HepG2 (cell line): ENCODE measurements around the gene STYXL1. TPM values are rescaled to one million over a fixed set of nuclear protein-coding genes. Genes with fewer than 3 reads are reported as not detected.
"Not testable (repeated sequence)": the region's sequence is repeated elsewhere in the genome, so short reads cannot be mapped to it uniquely, and the experiment has no call there.

Experiments used
- ATAC-seq: fragments of 200-7000 bp; cut with Tn5 transposase; 3 replicates; pipeline ENCODE4 v1.9.1; 2020; ENCODE audit warnings: mild to moderate bottlenecking, moderate library complexity
- BruUV-seq: library from RNA; stranded (reverse); fragments of 400-500 nt; replicated peaks from 2 replicates; lab custom pipeline; 2021; lab: Mats Ljungman, UMichigan
- CTCF ChIA-PET: fragments of 300-600 bp; formaldehyde crosslinking; extraction: SDS; loops from one replicate; lab custom pipeline; 2021; ENCODE audit warnings: low total read pairs, inconsistent platforms, low intra/inter-chr PET ratio; lab: Yijun Ruan, JAX
- POLR2A ChIA-PET: fragments of 350-600 bp; sonication (Branson Sonifier 250); formaldehyde crosslinking; loops from one replicate; lab custom pipeline; 2020; ENCODE audit warnings: antibody characterized with exemption, inconsistent platforms; lab: Yijun Ruan, JAX
- DNase-seq: peaks from one replicate; pipeline ENCODE4 v3.0.0-alpha.2; 2015; ENCODE audit warnings: low spot score
- FAIRE-seq: peaks from 3 replicates; lab custom pipeline; 2011; peaks lifted over from hg19 to GRCh38; lab: Jason Lieb, UNC
- H2AFZ ChIP-seq: one replicate; pipeline ENCODE4 v1.6.1; 2011; ENCODE audit warnings: low read length, inconsistent platforms
- H3K27ac ChIP-seq: fragments of 300-600 bp; 3 replicates; pipeline ENCODE4 v1.8.0; 2011; ENCODE audit warnings: mixed run types, mild to moderate bottlenecking, mixed read lengths, low read length, inconsistent platforms; ENCODE audit not compliant: insufficient read depth; ENCODE audit errors: extremely low read length
- H3K27me3 ChIP-seq, 2 experiments: fragments of 200-600 bp in 1 of 2; 2 replicates in 1 of 2; 3 replicates in 1 of 2; pipeline versions ENCODE4 v1.6.0 to v1.8.0; 2011; ENCODE audit warnings: low read length in 2 of 2, mild to moderate bottlenecking in 2 of 2, moderate library complexity in 2 of 2, inconsistent platforms in 1 of 2; ENCODE audit not compliant: insufficient read depth in 2 of 2, control insufficient read depth in 1 of 2
- H3K36me3 ChIP-seq, 2 experiments: fragments of 200-600 bp in 1 of 2; replicated peaks in 1 of 2; 2 replicates in 1 of 2; 3 replicates in 1 of 2; pipeline versions ENCODE4 v1.5.1 to v1.8.0; 2011; ENCODE audit warnings: low read length in 2 of 2, inconsistent platforms in 1 of 2; ENCODE audit not compliant: insufficient read depth in 2 of 2, control insufficient read depth in 1 of 2
- H3K4me1 ChIP-seq: 2 replicates; pipeline ENCODE4 v1.5.1; 2012; ENCODE audit warnings: low read length, inconsistent platforms; ENCODE audit not compliant: insufficient read depth
- H3K4me2 ChIP-seq: 2 replicates; pipeline ENCODE4 v1.6.0; 2011; ENCODE audit warnings: low read depth, low read length, inconsistent platforms
- H3K4me3 ChIP-seq, 3 experiments: fragments of 200-600 bp in 1 of 3; sonication (generic), shearing (Covaris generic) in 1 of 3; replicated peaks in 1 of 3; 2 replicates each; pipeline ENCODE4 v1.5.1; 2011 to 2016; ENCODE audit warnings: low read length in 3 of 3, inconsistent platforms in 2 of 3, low read depth in 2 of 3, mild to moderate bottlenecking in 2 of 3, control low read depth in 1 of 3, mixed read lengths in 1 of 3; ENCODE audit not compliant: insufficient read depth in 1 of 3
- H3K79me2 ChIP-seq: one replicate; pipeline ENCODE4 v1.6.1; 2011; ENCODE audit warnings: low read length, inconsistent platforms; ENCODE audit not compliant: insufficient read depth
- H3K9ac ChIP-seq: 2 replicates; pipeline ENCODE4 v1.6.0; 2011; ENCODE audit warnings: mild to moderate bottlenecking, low read depth, low read length, inconsistent platforms; ENCODE audit not compliant: insufficient read depth
- H3K9me3 ChIP-seq: 2 replicates; pipeline ENCODE4 v1.5.1; 2012; ENCODE audit warnings: mild to moderate bottlenecking, low read length
- H4K20me1 ChIP-seq: 2 replicates; pipeline ENCODE4 v1.6.0; 2011; ENCODE audit warnings: inconsistent platforms, mild to moderate bottlenecking, low read length, moderate library complexity; ENCODE audit not compliant: insufficient read depth
- MATR3 ChIP-seq: sonication (generic); formaldehyde crosslinking; IDR thresholded peaks from 2 replicates; pipeline ENCODE4 v1.4.0; 2020; ENCODE audit warnings: missing genetic modification reagents
- MEIS2 ChIP-seq: sonication (generic); formaldehyde crosslinking; IDR thresholded peaks from 2 replicates; pipeline ENCODE4 v1.9.0; 2021; ENCODE audit warnings: mild to moderate bottlenecking, missing genetic modification reagents
- NFKBIZ ChIP-seq: IDR thresholded peaks from 2 replicates; pipeline ENCODE4 v1.6.1; 2018; ENCODE audit warnings: missing genetic modification reagents, missing compliant biosample characterization
- NKX3-1 ChIP-seq: sonication (generic); formaldehyde crosslinking; IDR thresholded peaks from 2 replicates; pipeline ENCODE4 v1.5.0; 2020; ENCODE audit warnings: missing genetic modification reagents
- TRIM24 ChIP-seq: sonication (generic); formaldehyde crosslinking; IDR thresholded peaks from 2 replicates; pipeline ENCODE4 v1.8.0; 2022; ENCODE audit warnings: mild to moderate bottlenecking, missing genetic modification reagents
- ZNF235 ChIP-seq: sonication (generic); formaldehyde crosslinking; IDR thresholded peaks from 2 replicates; pipeline ENCODE4 v1.8.1; 2023; ENCODE audit warnings: mild to moderate bottlenecking, missing genetic modification reagents, borderline replicate concordance
- ZNF263 ChIP-seq: sonication (generic); formaldehyde crosslinking; IDR thresholded peaks from 2 replicates; pipeline ENCODE4 v1.4.0; 2020; ENCODE audit warnings: missing genetic modification reagents
- ZNF350 ChIP-seq: sonication (generic); formaldehyde crosslinking; IDR thresholded peaks from 2 replicates; pipeline ENCODE4 v1.4.0; 2020; ENCODE audit warnings: mild to moderate bottlenecking, low read depth, missing genetic modification reagents, borderline replicate concordance
- ZNF879 ChIP-seq: sonication (generic); formaldehyde crosslinking; IDR thresholded peaks from 2 replicates; pipeline ENCODE4 v1.8.1; 2023; ENCODE audit warnings: missing genetic modification reagents
- WGBS: methylation state at CpG from one replicate; pipeline ENCODE4 v1.1.6; 2017; ENCODE audit warnings: low lambda C conversion rate; 5-methylcytosine and 5-hydroxymethylcytosine counted together
- in situ Hi-C: cut with HindIII; loops from 2 replicates; pipeline ENCODE4 v1.10.0; 2017; ENCODE audit warnings: low pct_unique_long_range_greater_than_20kb; ENCODE audit not compliant: extremely low pct_ligation_motif_present
- intact Hi-C: fragments of 100-400 bp; cut with micrococcal nuclease; formaldehyde crosslinking; loops from one replicate; pipeline ENCODE4 v1.10.0; 2022; ENCODE audit not compliant: unreplicated experiment
- polyA plus RNA-seq, 8 experiments: library from polyadenylated mRNA; depleted of rRNA in 3 of 8; stranded (reverse) in 7 of 8; unstranded in 1 of 8; fragments of >200 nt; fragmentation: Illumina TruSeq in 4 of 8; extraction: Trizol in 4 of 8; gene quantifications; 2 replicates each; pipeline versions ENCODE4 v1.2.1 to v1.2.3, GENCODE V29; 2011 to 2016; ENCODE audit warnings: low read depth in 4 of 8, missing spikeins in 1 of 8, mixed read lengths in 1 of 8; ENCODE audit not compliant: insufficient read depth in 1 of 8
- total RNA-seq, 5 experiments: library from RNA; depleted of rRNA; stranded (reverse); fragments of >200 nt; fragmentation: Illumina TruSeq; extraction: Trizol; gene quantifications; 2 replicates each; pipeline ENCODE4 v1.2.3, GENCODE V29; 2016; ENCODE audit warnings: low read depth in 1 of 5
- TF ChIP-seq, protein P1 (sequence below): sonication (generic); formaldehyde crosslinking; IDR thresholded peaks from 2 replicates; pipeline ENCODE4 v1.4.0; 2020; ENCODE audit warnings: mild to moderate bottlenecking, missing genetic modification reagents

Gene STYXL1
- total and polyA plus RNA-seq, 2 of the 13 experiments (the other 11 are each of a cell fraction or from before 2014, with no cell fraction given): 23.9 to 38.3 TPM

DNA sequence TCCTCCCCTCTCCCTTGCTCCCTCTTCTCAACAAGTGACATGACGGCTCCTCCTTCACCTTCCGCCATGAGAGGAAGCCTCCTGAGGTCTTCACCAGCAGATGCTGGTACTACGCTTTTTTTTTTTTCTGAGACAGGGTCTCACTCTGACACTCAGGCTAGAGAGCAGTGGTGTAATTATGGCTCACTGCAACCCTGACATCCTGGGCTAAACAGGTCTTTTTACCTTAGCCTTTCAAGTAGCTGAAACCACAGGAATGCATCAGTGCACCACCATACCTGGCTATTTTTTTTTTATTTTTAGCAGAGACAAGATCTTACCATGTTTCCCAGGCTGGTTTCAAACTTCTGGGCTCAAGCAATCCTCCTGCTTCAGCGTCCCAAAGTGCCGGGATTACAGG lies 43.7 kb upstream of the STYXL1 start (continued):
- TF ChIP-seq, protein P1, sequence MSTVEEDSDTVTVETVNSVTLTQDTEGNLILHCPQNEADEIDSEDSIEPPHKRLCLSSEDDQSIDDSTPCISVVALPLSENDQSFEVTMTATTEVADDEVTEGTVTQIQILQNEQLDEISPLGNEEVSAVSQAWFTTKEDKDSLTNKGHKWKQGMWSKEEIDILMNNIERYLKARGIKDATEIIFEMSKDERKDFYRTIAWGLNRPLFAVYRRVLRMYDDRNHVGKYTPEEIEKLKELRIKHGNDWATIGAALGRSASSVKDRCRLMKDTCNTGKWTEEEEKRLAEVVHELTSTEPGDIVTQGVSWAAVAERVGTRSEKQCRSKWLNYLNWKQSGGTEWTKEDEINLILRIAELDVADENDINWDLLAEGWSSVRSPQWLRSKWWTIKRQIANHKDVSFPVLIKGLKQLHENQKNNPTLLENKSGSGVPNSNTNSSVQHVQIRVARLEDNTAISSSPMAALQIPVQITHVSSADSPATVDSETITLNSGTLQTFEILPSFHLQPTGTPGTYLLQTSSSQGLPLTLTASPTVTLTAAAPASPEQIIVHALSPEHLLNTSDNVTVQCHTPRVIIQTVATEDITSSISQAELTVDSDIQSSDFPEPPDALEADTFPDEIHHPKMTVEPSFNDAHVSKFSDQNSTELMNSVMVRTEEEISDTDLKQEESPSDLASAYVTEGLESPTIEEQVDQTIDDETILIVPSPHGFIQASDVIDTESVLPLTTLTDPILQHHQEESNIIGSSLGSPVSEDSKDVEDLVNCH: no peak
- TF ChIP-seq NFKBIZ (CRISPR knock-in tag): no peak
- no peak for TF ChIP-seq ZNF235 (CRISPR knock-in tag)
- TF ChIP-seq ZNF263 (CRISPR knock-in tag): no peak
- no peak for TF ChIP-seq MEIS2 (CRISPR knock-in tag)
- TF ChIP-seq NKX3-1 (CRISPR knock-in tag): no peak
- TF ChIP-seq TRIM24: no peak
- TF ChIP-seq MATR3 (CRISPR knock-in tag): no peak
- TF ChIP-seq, all 625 proteins: peak for 0

DNA sequence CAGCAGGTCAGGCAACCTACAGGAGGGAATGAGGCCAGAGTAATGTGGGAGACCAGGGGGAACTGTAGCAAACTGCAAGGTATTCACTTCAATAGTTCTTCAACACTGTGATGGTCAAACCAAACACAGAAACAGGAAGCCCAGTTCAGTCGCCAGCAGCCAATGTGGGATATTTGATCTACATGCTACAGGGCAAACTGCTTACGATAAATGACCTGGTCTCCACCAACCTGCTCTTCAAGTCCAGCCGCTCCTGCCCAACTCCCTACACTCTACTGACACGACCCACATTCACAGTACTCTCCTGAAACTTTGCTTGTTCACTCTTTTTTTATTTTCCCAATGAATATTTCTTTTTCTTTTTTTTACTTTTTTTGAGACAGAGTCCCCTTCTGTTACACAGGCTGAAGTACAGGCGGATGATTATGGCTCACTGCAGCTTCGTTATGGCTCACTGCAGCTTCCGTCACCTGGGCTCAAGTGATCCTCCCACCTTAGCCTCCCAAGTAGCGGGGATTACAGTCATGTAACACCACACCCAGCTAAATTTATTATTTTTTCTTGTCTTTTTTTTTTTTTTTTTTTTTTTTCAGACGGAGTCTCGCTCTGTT lies 42.2 kb upstream of the STYXL1 start:
- CTCF ChIA-PET: no interaction called here
- no peak overlapping the region for H3K9ac ChIP-seq
- no peak overlapping the region for H2AFZ ChIP-seq

DNA sequence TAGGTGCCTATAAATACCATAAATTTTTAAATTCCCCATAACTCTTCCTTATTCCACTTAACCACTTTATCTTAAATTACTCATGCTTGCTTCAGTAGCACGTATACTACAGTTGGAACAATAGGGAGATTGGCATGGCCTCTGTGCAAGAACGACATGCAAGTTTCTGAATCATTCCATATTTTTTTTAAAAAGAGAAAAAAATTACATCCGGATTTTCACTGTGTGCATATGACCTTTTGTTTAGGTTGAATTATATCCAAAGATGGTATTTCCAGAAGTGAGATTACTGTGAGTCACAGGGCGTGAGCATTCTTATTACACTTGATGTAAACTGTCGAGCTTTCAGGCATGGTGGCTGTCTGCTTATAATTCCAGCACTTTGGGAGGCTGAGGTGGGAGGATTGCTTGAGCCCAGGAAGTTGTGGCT lies 39.6 kb upstream of the STYXL1 start:
- H3K9me3 ChIP-seq, H3K9ac ChIP-seq, H4K20me1 ChIP-seq, DNase-seq, in situ Hi-C loops, H3K4me3 ChIP-seq, H2AFZ ChIP-seq, POLR2A ChIA-PET, BruUV-seq, H3K27me3 ChIP-seq, H3K4me2 ChIP-seq, intact Hi-C loops, H3K79me2 ChIP-seq, H3K27ac ChIP-seq, ATAC-seq, CTCF ChIA-PET, FAIRE-seq: not testable (repeated sequence)
- WGBS: 85% methylated on average over 5 of the region's 5 CpGs
- H3K36me3 ChIP-seq: peaks cover 31 to 68% of the 10 kb centered on the region in 2 experiments
- peaks cover 15% of the 10 kb centered on the region for H3K4me1 ChIP-seq

More for the DNA sequence above, 42.2 kb upstream of the STYXL1 start:
- Histone ChIP-seq H3K4me3 (no peak overlapping the region), H3K27me3 (no peaks in the 10 kb centered on the region), H3K36me3 (peaks cover 39 to 80% of the 10 kb centered on the region in 2 experiments), H4K20me1 (peaks cover 7% of the 10 kb centered on the region), H3K27ac (no peak overlapping the region), H3K79me2 (no peaks in the 10 kb centered on the region), H3K4me2 (no peak overlapping the region)
- intact Hi-C loops (no loop called here), in situ Hi-C loops (no loop called here)
- no peak for DNase-seq
- WGBS: 97% methylated on average over 10 of the region's 10 CpGs
- no peak for FAIRE-seq
- ATAC-seq: no peak; the same call in 2 of the 3 replicates
- TF ChIP-seq ZNF879 (CRISPR knock-in tag) (no peak), ZNF350 (no peak)
- TF ChIP-seq, all 625 proteins: peak for 0
- peaks cover 15% of the 10 kb centered on the region for H3K4me1 ChIP-seq
- H3K9me3 ChIP-seq: no peaks in the 10 kb centered on the region
- no TSS peak for BruUV-seq
- POLR2A ChIA-PET: no interaction called here
